Cardiac muscle cell (in vitro differentiated cells and primary cell): ENCODE results near the gene TCHHL1. TPM values are rescaled to one million over a fixed set of nuclear protein-coding genes. Genes with fewer than 3 reads are reported as not detected.

Source experiments
- DNase-seq, 2 donors: peaks; one replicate each; pipeline versions ENCODE4 v3.0.0 to v3.0.0-alpha.2; 2010 to 2017; ENCODE audit warnings: low read depth in 1 of 2, low spot score in 1 of 2
- H3K27ac ChIP-seq: fragments of 200-600 bp; sonication (generic); 2 replicates; pipeline ENCODE4 v1.5.1; 2016
- H3K27me3 ChIP-seq: fragments of 200-600 bp; sonication (generic); 2 replicates; pipeline ENCODE4 v1.6.0; 2016; ENCODE audit warnings: control low read depth
- H3K36me3 ChIP-seq: fragments of 200-600 bp; sonication (generic); 2 replicates; pipeline ENCODE4 v1.5.1; 2016; ENCODE audit warnings: control low read depth
- H3K4me1 ChIP-seq: fragments of 200-600 bp; sonication (generic); 2 replicates; pipeline ENCODE4 v1.8.1; 2017; ENCODE audit warnings: low read depth, mild to moderate bottlenecking, mixed run types
- H3K4me3 ChIP-seq: fragments of 200-600 bp; sonication (generic); 2 replicates; pipeline ENCODE4 v1.5.1; 2016; ENCODE audit warnings: mild to moderate bottlenecking
- H3K9me3 ChIP-seq: fragments of 200-600 bp; sonication (generic); 2 replicates; pipeline ENCODE4 v1.5.1; 2017; ENCODE audit warnings: low read depth, mild to moderate bottlenecking, control low read depth
- CTCF ChIP-seq: IDR thresholded peaks from 2 replicates; pipeline ENCODE4 v1.5.1; 2012; ENCODE audit warnings: low read depth, mild to moderate bottlenecking, low read length
- polyA plus RNA-seq: library from polyadenylated mRNA; unstranded; fragments of >200 nt; fragmentation: Nextera tagmentation; extraction: Ambion mirVana; gene quantifications from 2 replicates; pipeline ENCODE4 v1.2.1, GENCODE V29; 2016
- total RNA-seq: library from RNA; depleted of rRNA; stranded (reverse); fragments of >200 nt; gene quantifications from 2 replicates; pipeline ENCODE4 v1.2.3, GENCODE V29; 2016

The TCHHL1 gene
- total and polyA plus RNA-seq, 2 experiments from 2014 or later, result not detected

DNA sequence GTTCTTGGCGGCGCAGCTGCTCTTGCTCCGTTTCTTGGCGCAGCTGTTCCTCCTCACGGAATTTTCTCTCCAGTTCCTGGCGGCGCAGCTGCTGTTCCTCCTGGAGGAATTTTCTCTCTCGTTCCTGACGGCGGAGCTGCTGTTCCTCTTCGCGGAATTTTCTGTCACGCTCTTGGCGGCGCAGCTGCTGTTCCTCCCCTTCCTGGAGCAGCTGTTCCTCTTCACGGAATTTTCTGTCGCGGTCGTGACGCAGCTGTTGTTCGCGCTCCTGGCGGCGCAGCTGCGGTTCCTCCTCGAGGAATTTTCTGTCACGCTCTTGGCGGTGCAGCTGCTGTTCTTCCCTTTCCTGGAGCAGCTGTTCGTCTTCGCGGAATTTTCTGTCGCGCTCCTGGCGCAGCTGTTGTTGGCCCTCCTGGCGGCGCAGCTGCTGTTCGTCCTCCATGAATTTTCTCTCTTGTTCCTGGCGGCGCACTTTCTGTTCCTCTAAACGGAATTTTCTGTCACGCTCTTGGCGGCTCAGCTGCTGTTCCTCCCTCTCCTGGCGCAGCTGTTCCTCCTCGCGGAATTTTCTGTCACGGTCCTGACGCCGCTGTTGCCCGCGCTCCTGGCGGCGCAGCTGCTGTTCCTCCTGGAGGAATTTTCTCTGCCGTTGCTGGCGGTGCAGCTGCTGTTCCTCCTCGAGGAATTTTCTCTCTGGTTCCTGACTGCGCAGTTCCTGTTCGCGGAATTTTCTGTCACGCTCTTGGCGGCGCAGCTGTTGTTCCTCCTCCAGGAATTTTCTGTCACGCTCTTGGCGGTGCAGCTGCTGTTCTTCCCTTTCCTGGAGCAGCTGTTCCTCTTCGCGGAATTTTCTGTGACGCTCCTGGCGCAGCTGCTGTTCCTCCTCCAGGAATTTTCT, 19.4 kb upstream of the TCHHL1 start:
- Histone ChIP-seq H3K36me3 (no peaks in the 10 kb centered on the region), H3K4me1 (no peaks in the 10 kb centered on the region), H3K9me3 (no peaks in the 10 kb centered on the region), H3K27me3 (peaks cover 71% of the 10 kb centered on the region), H3K4me3 (no peak overlapping the region), H3K27ac (no peak overlapping the region)
- TF ChIP-seq CTCF, result no peak
- peak in 1 of 2 donors; percentile 80 for DNase-seq

GRCh38 chr1:152107031-152107983, 18.4 kb upstream of the TCHHL1 start:
- Histone ChIP-seq H3K4me1 (no peaks in the 10 kb centered on the region), H3K27me3 (peaks cover 62% of the 10 kb centered on the region), H3K9me3 (no peaks in the 10 kb centered on the region), H3K27ac (no peak overlapping the region), H3K4me3 (no peak overlapping the region), H3K36me3 (no peaks in the 10 kb centered on the region)
- peak; percentile 14 for TF ChIP-seq CTCF
- no peak for DNase-seq

- TF ChIP-seq CTCF, result no peak
- Histone ChIP-seq H3K27ac (no peak overlapping the region), H3K4me1 (no peaks in the 10 kb centered on the region), H3K27me3 (peaks cover 38% of the 10 kb centered on the region), H3K36me3 (no peaks in the 10 kb centered on the region), H3K9me3 (no peaks in the 10 kb centered on the region), H3K4me3 (no peak overlapping the region)
- no peak for DNase-seq
These were observed 16.0 kb upstream of the TCHHL1 start for GRCh38 chr1:152104854-152105253.

- no peak overlapping the region for H3K4me3 ChIP-seq
- no peaks in the 10 kb centered on the region for H3K4me1 ChIP-seq
- H3K9me3 ChIP-seq, result no peaks in the 10 kb centered on the region
- no peaks in the 10 kb centered on the region for H3K27me3 ChIP-seq
- H3K27ac ChIP-seq, result no peak overlapping the region
- no peak for DNase-seq
- TF ChIP-seq CTCF, result no peak
- no peaks in the 10 kb centered on the region for H3K36me3 ChIP-seq
These were observed 8.1 kb upstream of the TCHHL1 start for GRCh38 chr1:152096931-152097330.

DNA sequence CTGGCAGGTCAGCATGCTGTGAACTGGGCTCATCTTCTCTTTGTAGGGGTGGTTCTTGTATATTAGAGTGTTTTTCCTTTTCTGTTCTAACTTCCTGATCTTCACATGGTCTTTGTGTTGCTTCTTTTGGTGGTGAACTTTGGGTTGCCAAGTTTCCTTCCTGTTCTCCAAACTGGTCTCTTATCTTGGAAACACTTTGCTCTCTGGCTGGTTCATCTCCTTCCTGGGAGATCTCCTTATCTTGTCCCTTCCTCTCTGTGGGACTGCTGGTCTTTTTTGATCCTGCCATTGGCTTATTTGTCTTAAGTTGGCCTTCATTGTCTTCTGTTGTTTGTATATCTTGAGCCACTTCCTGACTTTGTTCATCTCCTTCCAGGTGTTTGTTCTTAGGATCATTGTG, 2.1 kb downstream of the TCHHL1 start:
- no peak for TF ChIP-seq CTCF
- no peaks in the 10 kb centered on the region for H3K27me3 ChIP-seq
- no peak for DNase-seq
- no peak overlapping the region for H3K27ac ChIP-seq
- H3K4me3 ChIP-seq, result no peak overlapping the region
- no peaks in the 10 kb centered on the region for H3K4me1 ChIP-seq
- no peaks in the 10 kb centered on the region for H3K9me3 ChIP-seq
- H3K36me3 ChIP-seq, result no peaks in the 10 kb centered on the region
